WTC11 (cell line): ENCODE data around the gene ABHD17C. TPM values are rescaled to one million over a fixed set of nuclear protein-coding genes. Genes with fewer than 3 reads are reported as not detected.

Experiments
- ATAC-seq: fragments of 200-7000 bp; cut with Tn5 transposase; 2 replicates; pipeline ENCODE4 v1.10.0; 2021; ENCODE audit warnings: mild to moderate bottlenecking, moderate library complexity
- CTCF ChIA-PET: fragments of 300-600 bp; sonication (Branson Sonifier 250); formaldehyde crosslinking; loops from one replicate; lab custom pipeline; 2021; ENCODE audit warnings: antibody characterized with exemption; lab: Charles Lee
- POLR2A ChIA-PET: fragments of 350-600 bp; sonication (Branson Sonifier 250); formaldehyde crosslinking; loops from one replicate; lab custom pipeline; 2021; ENCODE audit warnings: antibody characterized with exemption; lab: Charles Lee
- DNase-seq: peaks from one replicate; pipeline ENCODE4 v3.0.0; 2021; ENCODE audit warnings: low spot score
- H3K27ac Mint-ChIP-seq: 2 replicates; pipeline ENCODE4 v1.8.0; 2021; ENCODE audit warnings: mixed read lengths
- H3K27me3 Mint-ChIP-seq: 2 replicates; pipeline ENCODE4 v1.8.0; 2021; ENCODE audit warnings: low read depth, mild to moderate bottlenecking, moderate library complexity, mixed read lengths
- H3K36me3 Mint-ChIP-seq: 2 replicates; pipeline ENCODE4 v1.8.0; 2021; ENCODE audit warnings: mixed read lengths
- H3K4me1 Mint-ChIP-seq: 2 replicates; pipeline ENCODE4 v1.8.0; 2022; ENCODE audit warnings: mixed read lengths
- H3K4me3 Mint-ChIP-seq: 2 replicates; pipeline ENCODE4 v1.8.0; 2021; ENCODE audit warnings: mild to moderate bottlenecking, moderate library complexity, mixed read lengths
- H3K9me3 Mint-ChIP-seq: 2 replicates; pipeline ENCODE4 v1.8.0; 2021; ENCODE audit warnings: mixed read lengths
- GRHL2 ChIP-seq: fragments of 250-450 bp; sonication (Bioruptor Pico); IDR thresholded peaks from 2 replicates; pipeline ENCODE4 v1.8.0; 2022; ENCODE audit warnings: mild to moderate bottlenecking, moderate library complexity; ENCODE audit not compliant: insufficient replicate concordance, severe bottlenecking
- HMGA2 ChIP-seq: fragments of 250-450 bp; sonication (Bioruptor Pico); IDR thresholded peaks from 2 replicates; pipeline ENCODE4 v1.4.0; 2021; ENCODE audit warnings: mild to moderate bottlenecking, moderate library complexity
- NFE2L1 ChIP-seq: sonication (generic); formaldehyde crosslinking; IDR thresholded peaks from 2 replicates; pipeline ENCODE4 v1.8.1; 2023; ENCODE audit warnings: missing genetic modification reagents
- SOX15 ChIP-seq: fragments of 250-450 bp; sonication (Bioruptor Pico); IDR thresholded peaks from 2 replicates; pipeline ENCODE4 v1.9.0; 2021; ENCODE audit warnings: mild to moderate bottlenecking
- TEAD4 ChIP-seq: sonication (generic); formaldehyde crosslinking; IDR thresholded peaks from 2 replicates; pipeline ENCODE4 v1.8.0; 2022; ENCODE audit warnings: mild to moderate bottlenecking, missing genetic modification reagents
- ZBTB21 ChIP-seq: sonication (generic); formaldehyde crosslinking; IDR thresholded peaks from 2 replicates; pipeline ENCODE4 v1.8.1; 2023; ENCODE audit warnings: mild to moderate bottlenecking, missing genetic modification reagents, borderline replicate concordance
- total RNA-seq: library from RNA; stranded (reverse); gene quantifications from 3 replicates; pipeline ENCODE4 v1.2.3, GENCODE V29; 2021
- TF ChIP-seq, protein P1 (sequence below): sonication (generic); formaldehyde crosslinking; IDR thresholded peaks from 2 replicates; pipeline ENCODE4 v1.8.1; 2023; ENCODE audit warnings: mild to moderate bottlenecking, missing genetic modification reagents, moderate library complexity
- TF ChIP-seq, protein P2 (sequence below): fragments of 250-450 bp; sonication (Bioruptor Pico); conservative IDR thresholded peaks from 2 replicates; pipeline ENCODE4 v1.9.0; 2021; ENCODE audit warnings: mild to moderate bottlenecking
- TF ChIP-seq, protein P3 (sequence below): sonication (generic); formaldehyde crosslinking; IDR thresholded peaks from 2 replicates; pipeline ENCODE4 v1.8.1; 2022; ENCODE audit warnings: mild to moderate bottlenecking, moderate library complexity, missing genetic modification reagents
- TF ChIP-seq, protein P4 (sequence below): sonication (generic); formaldehyde crosslinking; IDR thresholded peaks from 2 replicates; pipeline ENCODE4 v1.8.1; 2023; ENCODE audit warnings: mild to moderate bottlenecking, missing genetic modification reagents, borderline replicate concordance
- TF ChIP-seq, protein P5 (sequence below): sonication (generic); formaldehyde crosslinking; IDR thresholded peaks from 2 replicates; pipeline ENCODE4 v1.8.0; 2022; ENCODE audit warnings: mild to moderate bottlenecking, missing genetic modification reagents
- TF ChIP-seq, protein P6 (sequence below): fragments of 250-450 bp; sonication (Bioruptor Pico); IDR thresholded peaks from 2 replicates; pipeline ENCODE4 v1.9.0; 2021; ENCODE audit warnings: moderate library complexity, mild to moderate bottlenecking, inconsistent platforms, borderline replicate concordance
- TF ChIP-seq, protein P7 (sequence below): sonication (generic); formaldehyde crosslinking; conservative IDR thresholded peaks from 2 replicates; pipeline ENCODE4 v1.8.1; 2023; ENCODE audit warnings: mild to moderate bottlenecking, low read depth, missing genetic modification reagents, moderate library complexity

The ABHD17C gene
- total RNA-seq, 1 experiment from 2014 or later = 29.0 TPM

DNA sequence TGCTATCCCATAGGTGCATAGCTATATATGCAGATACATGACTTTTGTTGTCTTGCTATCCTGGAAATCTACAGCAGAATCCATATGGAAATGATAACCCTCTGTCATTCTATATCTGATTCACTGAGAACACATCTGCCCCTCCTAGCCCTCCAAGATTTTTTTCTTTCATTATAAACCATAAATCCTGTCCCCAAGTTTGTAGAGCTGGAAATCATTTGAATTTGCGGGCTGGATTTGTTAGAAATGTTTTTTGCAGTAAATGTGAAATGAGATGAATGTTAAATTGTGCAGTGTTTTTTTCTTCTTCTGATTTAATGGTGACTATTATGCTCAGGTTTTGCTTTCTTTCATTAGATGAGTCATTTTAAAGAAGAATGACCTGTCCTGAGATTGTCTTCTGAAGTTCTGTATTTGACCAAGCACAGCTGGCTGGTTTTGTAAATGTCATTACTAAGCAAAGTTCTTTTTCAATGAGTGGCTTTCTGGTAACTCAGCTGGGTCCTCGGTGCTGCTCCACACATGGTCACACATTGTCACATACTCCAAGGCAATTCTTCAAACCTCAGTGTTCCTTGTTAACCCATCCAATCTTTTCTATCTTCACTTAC, 25.3 kb upstream of the ABHD17C start:
- CTCF ChIA-PET = interaction anchor here (0.8 to 1.6 kb wide), 3 partner anchors 107 to 220 kb away, joined by 3 to 5 read pairs (median 4); partner anchors contain the start of gene CEMIP

More for the DNA sequence above, 25.3 kb upstream of the ABHD17C start:
- POLR2A ChIA-PET = no interaction called here
- Mint-ChIP-seq H3K9me3 (no peaks in the 10 kb centered on the region; the same call in 1 of the 2 replicates), H3K4me1 (0 out of 2 replicates have a peak, but pooled peaks cover 3% of the 10 kb centered on the region), H3K4me3 (no peak overlapping the region), H3K36me3 (no peaks in the 10 kb centered on the region), H3K27me3 (peaks cover 6% of the 10 kb centered on the region; the same call in 1 of the 2 replicates), H3K27ac (no peak overlapping the region)
- no peak for TF ChIP-seq HMGA2 (CRISPR knock-in tag)
- TF ChIP-seq, protein P1, sequence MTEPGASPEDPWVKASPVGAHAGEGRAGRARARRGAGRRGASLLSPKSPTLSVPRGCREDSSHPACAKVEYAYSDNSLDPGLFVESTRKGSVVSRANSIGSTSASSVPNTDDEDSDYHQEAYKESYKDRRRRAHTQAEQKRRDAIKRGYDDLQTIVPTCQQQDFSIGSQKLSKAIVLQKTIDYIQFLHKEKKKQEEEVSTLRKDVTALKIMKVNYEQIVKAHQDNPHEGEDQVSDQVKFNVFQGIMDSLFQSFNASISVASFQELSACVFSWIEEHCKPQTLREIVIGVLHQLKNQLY (CRISPR knock-in tag) = no peak
- TF ChIP-seq, protein P2, sequence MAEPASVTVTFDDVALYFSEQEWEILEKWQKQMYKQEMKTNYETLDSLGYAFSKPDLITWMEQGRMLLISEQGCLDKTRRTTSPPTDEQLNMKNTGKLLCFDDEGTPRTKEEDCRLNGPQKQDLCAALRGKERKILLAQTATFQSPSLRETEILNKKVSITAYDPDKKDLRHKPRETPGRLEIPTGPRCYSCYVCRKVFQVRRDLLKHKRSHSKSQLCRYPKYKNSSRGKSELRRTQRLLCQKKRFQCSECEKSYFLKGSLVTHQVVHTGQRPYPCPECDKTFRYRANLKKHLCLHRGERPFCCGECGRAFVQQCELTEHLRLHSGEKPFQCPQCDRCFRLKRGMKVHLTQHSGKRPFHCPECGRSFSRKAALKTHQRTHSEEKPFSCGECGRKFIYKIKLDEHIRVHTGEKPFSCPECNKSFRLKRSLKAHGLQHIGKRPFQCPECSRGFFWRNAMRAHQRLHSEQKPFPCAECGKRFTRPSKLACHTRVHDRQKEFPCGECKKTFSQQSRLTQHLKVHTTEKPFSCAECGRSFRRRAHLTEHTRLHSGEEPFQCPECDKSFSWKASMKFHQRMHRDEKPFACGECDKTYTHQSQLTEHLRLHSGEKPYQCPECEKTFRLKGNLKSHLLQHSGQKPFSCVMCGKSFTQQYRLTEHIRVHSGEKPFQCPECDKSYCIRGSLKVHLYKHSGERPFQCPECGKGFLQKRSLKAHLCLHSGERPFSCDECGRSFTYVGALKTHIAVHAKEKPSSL (CRISPR knock-in tag) = no peak
- TF ChIP-seq, protein P3, sequence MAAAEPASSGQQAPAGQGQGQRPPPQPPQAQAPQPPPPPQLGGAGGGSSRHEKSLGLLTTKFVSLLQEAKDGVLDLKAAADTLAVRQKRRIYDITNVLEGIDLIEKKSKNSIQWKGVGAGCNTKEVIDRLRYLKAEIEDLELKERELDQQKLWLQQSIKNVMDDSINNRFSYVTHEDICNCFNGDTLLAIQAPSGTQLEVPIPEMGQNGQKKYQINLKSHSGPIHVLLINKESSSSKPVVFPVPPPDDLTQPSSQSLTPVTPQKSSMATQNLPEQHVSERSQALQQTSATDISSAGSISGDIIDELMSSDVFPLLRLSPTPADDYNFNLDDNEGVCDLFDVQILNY = no peak
- TF ChIP-seq, protein P4, sequence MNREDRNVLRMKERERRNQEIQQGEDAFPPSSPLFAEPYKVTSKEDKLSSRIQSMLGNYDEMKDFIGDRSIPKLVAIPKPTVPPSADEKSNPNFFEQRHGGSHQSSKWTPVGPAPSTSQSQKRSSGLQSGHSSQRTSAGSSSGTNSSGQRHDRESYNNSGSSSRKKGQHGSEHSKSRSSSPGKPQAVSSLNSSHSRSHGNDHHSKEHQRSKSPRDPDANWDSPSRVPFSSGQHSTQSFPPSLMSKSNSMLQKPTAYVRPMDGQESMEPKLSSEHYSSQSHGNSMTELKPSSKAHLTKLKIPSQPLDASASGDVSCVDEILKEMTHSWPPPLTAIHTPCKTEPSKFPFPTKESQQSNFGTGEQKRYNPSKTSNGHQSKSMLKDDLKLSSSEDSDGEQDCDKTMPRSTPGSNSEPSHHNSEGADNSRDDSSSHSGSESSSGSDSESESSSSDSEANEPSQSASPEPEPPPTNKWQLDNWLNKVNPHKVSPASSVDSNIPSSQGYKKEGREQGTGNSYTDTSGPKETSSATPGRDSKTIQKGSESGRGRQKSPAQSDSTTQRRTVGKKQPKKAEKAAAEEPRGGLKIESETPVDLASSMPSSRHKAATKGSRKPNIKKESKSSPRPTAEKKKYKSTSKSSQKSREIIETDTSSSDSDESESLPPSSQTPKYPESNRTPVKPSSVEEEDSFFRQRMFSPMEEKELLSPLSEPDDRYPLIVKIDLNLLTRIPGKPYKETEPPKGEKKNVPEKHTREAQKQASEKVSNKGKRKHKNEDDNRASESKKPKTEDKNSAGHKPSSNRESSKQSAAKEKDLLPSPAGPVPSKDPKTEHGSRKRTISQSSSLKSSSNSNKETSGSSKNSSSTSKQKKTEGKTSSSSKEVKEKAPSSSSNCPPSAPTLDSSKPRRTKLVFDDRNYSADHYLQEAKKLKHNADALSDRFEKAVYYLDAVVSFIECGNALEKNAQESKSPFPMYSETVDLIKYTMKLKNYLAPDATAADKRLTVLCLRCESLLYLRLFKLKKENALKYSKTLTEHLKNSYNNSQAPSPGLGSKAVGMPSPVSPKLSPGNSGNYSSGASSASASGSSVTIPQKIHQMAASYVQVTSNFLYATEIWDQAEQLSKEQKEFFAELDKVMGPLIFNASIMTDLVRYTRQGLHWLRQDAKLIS (CRISPR knock-in tag) = no peak
- TF ChIP-seq GRHL2 = no peak
- no peak for TF ChIP-seq SOX15 (CRISPR knock-in tag)
- TF ChIP-seq NFE2L1 = no peak
- TF ChIP-seq, protein P5, sequence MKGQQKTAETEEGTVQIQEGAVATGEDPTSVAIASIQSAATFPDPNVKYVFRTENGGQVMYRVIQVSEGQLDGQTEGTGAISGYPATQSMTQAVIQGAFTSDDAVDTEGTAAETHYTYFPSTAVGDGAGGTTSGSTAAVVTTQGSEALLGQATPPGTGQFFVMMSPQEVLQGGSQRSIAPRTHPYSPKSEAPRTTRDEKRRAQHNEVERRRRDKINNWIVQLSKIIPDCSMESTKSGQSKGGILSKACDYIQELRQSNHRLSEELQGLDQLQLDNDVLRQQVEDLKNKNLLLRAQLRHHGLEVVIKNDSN = no peak
- TF ChIP-seq, protein P6, sequence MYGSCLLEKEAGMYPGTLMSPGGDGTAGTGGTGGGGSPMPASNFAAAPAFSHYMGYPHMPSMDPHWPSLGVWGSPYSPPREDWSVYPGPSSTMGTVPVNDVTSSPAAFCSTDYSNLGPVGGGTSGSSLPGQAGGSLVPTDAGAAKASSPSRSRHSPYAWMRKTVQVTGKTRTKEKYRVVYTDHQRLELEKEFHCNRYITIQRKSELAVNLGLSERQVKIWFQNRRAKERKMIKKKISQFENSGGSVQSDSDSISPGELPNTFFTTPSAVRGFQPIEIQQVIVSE (CRISPR knock-in tag) = no peak
- no peak for TF ChIP-seq TEAD4
- TF ChIP-seq, protein P7, sequence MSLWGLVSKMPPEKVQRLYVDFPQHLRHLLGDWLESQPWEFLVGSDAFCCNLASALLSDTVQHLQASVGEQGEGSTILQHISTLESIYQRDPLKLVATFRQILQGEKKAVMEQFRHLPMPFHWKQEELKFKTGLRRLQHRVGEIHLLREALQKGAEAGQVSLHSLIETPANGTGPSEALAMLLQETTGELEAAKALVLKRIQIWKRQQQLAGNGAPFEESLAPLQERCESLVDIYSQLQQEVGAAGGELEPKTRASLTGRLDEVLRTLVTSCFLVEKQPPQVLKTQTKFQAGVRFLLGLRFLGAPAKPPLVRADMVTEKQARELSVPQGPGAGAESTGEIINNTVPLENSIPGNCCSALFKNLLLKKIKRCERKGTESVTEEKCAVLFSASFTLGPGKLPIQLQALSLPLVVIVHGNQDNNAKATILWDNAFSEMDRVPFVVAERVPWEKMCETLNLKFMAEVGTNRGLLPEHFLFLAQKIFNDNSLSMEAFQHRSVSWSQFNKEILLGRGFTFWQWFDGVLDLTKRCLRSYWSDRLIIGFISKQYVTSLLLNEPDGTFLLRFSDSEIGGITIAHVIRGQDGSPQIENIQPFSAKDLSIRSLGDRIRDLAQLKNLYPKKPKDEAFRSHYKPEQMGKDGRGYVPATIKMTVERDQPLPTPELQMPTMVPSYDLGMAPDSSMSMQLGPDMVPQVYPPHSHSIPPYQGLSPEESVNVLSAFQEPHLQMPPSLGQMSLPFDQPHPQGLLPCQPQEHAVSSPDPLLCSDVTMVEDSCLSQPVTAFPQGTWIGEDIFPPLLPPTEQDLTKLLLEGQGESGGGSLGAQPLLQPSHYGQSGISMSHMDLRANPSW (CRISPR knock-in tag) = no peak
- TF ChIP-seq ZBTB21 (CRISPR knock-in tag) = no peak
- DNase-seq (no peak), ATAC-seq (no peak)
